ENCODE measurements around the gene C1orf198. TPM values are rescaled to one million over a fixed set of nuclear protein-coding genes. Genes with fewer than 3 reads are reported as not detected.

The C1orf198 gene
- total and polyA plus RNA-seq, 2 of the 8 experiments (the other 6 are each of a cell fraction or from before 2014, with no cell fraction given), result 30.6 to 45.0 TPM

DNA sequence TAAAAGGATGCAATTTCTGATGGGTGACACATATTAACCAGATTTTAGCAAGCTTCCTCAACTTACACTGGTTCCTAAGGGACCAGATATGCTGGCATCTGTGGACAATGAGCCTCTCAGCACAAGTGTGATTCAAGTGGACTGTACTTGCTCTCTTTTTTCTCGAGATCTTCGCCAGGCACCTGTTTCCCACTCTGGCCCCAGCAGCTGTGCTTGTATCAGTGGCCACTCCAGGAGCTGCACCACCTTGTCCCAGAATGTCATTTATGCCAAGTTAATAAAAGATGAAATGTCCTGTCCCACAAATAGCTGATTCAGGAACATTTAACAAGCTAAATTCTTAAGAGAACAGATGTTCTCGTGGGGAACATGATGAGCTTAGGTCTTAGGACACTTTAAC is 14.6 kb downstream of the C1orf198 start (continued):
- TF ChIP-seq TAF1 (IDR thresholded peaks at IDR 0.05; ENCODE audit: low read depth, low read length), result no peak
- no peak for TF ChIP-seq PHF8 (conservative IDR thresholded peaks at IDR 0.05; ENCODE audit: low read depth, low read length)
- TF ChIP-seq, protein P1, sequence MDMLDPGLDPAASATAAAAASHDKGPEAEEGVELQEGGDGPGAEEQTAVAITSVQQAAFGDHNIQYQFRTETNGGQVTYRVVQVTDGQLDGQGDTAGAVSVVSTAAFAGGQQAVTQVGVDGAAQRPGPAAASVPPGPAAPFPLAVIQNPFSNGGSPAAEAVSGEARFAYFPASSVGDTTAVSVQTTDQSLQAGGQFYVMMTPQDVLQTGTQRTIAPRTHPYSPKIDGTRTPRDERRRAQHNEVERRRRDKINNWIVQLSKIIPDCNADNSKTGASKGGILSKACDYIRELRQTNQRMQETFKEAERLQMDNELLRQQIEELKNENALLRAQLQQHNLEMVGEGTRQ (IDR thresholded peaks at IDR 0.05; ENCODE audit: low read length), result no peak
